Activated CD8-positive, alpha-beta memory T cell treated with anti-CD3 and anti-CD28 coated beads for 4 hours (primary cell): ENCODE results near the gene GATC.
A peak's percentile ranks its signal among the peaks of the same experiment; 100 is the strongest.

ENCODE experiments used
- DNase-seq, 2 donors: peaks; one replicate each; pipeline ENCODE4 v3.0.0-alpha.2; 2020; ENCODE audit warnings: low read depth in 2 of 2

The GATC gene

GRCh38 chr12:120445911-120446843, at the start of gene GATC, which contains the start of gene TRIAP1:
Gene GATC (plus strand): TSS chr12:120446444. CDS start chr12:120446481, 37 bp downstream.
Gene TRIAP1 (minus strand): TSS chr12:120446384. CDS start chr12:120446372, 12 bp downstream.
- peak; percentile 76 to 80 for DNase-seq

- DNase-seq, result no peak
Observed at GRCh38 chr12:120397824-120398540, 48.3 kb upstream of the GATC start.

- DNase-seq, result no peak
Observed at GRCh38 chr12:120399531-120399930, 46.7 kb upstream of the GATC start.

DNA sequence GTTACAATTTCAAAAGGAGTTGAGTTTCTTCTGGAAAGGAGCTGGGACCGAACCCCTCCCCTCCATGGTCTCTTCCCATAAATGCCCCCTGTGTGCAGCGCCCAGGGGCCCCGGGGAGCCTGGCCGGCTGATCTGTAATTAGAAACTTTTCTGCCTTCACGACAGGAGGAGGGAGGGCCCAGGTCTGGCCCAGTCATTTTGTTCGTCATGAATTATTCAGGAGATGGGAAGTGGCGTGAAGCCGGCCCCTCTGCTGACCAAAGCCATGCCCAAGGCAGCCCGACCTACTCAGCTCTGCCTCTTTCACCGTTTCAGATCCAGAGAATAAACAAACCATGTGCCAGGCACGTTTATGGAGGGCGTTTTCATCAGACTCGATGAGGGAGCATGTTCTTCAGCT, 44.0 kb upstream of the GATC start:
- no peak for DNase-seq

- no peak for DNase-seq
Observed at GRCh38 chr12:120403869-120404268, 42.4 kb upstream of the GATC start.

DNA sequence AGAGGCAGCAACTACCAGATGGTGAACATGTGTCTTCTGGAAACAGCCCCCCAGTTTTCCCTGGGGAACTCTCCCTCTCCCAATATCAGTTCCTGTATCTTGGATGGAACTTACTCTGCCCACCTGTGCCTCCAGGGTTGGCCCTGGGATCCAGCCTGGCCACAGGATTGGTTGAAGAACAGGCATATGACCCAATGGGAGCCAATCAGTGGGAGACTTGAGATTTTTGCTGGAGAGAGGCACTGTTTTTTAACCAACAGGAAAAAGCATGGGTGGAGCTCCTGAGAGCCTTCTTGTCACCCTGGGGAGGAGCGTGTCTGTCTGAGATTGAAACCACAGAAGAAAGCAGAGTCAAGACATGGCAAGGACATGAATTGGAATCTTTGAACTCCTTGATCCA, 42.0 kb upstream of the GATC start:
- no peak for DNase-seq

- no peak for DNase-seq
Observed at GRCh38 chr12:120406069-120406468, 40.2 kb upstream of the GATC start.

GRCh38 chr12:120406553-120406952, 39.7 kb upstream of the GATC start:
- no peak for DNase-seq

DNA sequence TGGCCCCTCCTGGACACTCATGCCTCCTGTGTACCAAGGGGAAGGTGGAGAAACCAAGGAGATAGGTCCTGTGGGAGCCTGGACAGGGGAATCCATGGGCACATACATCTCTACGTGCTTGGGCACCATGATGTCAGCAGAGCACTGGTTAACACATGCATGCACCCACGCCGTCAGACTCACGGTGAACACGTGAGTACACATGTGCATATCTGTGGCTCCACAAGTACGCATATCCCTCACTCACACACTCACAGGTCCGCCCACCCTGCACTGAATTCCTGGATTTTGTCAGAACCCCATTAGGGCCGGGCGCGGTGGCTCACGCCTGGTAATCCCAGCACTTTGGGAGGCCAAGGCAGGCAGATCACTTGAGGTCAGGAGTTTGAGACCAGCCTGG, 37.5 kb upstream of the GATC start:
- DNase-seq, result no peak

- no peak for DNase-seq
Observed at GRCh38 chr12:120412421-120412820, 33.8 kb upstream of the GATC start.

DNA sequence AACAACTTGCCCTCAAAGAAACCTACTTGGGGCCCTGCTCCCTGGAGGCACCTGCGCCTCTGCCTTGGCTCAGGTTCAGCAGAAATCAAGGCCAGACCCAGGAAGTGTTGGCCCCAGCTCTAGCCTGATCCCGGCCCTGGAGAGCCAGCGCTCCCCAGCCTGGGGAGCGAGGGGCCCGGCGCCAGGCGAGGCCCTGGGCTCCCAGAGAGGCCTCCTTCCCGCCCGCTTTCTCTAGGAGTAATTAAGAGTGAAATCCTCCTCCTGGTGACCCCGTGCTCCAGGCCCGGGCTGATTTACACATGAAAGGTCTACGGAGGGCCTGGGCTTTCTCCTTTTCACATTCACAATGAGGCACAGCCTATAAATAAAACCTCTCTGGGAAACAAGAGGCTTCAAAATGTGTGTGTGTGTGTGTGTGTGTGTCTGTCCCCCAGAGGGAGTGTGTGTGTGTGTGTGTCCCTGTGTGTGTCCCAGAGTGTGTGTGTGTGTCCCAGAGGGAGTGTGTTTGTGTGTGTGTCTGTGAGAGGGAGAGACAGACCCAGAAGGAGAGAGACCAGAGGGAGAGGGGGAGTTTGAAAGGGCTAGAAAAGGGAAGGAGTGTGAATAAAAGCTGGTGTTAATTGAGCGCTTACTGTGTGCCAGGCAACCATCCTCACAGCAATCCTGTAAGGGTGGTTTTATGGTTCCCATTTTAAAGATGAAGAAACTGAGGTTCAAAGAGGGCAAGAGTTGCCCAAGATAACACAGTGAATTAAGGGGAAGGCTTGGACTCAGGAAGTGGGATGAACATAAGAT, 32.1 kb upstream of the GATC start:
- no peak for DNase-seq

DNA sequence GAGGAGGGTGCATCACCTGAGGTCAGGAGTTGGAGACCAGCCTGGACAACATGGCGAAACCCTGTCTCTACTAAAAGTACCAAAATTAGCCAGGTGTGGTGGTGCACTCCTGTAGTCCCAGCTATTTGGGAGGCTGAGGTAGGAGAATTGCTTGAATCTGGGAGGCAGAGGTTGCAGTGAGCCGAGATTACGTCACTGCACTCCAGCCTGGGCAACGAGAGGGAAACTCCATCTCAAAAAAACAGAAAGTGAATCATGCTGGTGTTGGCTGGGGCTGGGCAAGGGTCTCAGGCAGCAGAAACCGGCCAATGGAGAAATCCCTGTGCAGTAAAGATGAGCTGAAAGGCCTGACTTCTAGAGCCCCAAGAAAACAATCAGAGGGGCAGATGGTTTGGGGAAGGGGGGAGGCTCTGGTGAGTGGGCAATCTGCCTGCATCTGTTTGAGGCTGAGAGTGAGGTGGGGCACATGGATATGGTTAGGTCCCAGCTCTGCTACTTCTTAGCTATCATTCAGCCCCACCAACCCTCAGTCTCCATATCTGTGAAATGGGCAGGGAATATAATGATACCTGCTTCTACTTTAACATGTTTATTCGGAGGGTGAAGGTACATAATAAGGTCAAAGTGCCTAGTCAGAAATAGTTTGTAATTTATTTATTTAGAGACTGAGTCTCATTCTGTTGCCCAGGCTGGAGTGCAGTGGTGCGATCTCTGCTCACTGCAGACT, 29.6 kb upstream of the GATC start:
- DNase-seq, result no peak

DNA sequence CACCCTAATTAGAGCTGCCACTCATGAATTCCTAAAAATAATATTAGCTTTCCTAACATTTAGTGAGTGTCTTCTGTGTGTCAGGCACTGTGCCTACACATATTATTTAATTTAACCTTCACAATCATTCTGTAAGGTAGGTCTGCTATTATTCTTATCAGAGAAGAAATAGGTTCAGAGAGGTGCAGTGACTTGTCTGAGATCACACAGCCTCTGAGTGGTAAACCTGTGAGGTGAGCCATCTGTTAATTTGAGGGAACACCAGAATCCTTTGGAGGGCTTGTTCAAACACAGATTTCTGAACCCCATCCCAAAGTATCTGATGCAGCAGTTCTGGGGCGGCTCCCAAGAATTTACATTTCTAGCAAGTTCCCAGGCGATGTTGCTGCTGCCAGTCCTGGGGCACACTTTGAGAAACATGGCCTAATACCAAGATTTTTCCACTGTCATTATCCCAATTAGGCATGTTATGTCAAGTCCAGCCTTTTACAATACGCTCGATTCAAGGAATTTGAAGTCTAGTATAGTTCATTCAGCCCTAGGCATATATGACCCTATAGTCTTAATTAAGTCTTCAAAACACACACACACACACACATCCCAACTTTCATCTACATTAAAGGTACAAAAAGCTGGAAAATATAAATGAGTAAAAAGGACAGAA, 28.2 kb upstream of the GATC start:
- no peak for DNase-seq

GRCh38 chr12:120421701-120422100, 24.5 kb upstream of the GATC start:
- no peak for DNase-seq

GRCh38 chr12:120422892-120423456, 23.3 kb upstream of the GATC start:
- no peak for DNase-seq

DNA sequence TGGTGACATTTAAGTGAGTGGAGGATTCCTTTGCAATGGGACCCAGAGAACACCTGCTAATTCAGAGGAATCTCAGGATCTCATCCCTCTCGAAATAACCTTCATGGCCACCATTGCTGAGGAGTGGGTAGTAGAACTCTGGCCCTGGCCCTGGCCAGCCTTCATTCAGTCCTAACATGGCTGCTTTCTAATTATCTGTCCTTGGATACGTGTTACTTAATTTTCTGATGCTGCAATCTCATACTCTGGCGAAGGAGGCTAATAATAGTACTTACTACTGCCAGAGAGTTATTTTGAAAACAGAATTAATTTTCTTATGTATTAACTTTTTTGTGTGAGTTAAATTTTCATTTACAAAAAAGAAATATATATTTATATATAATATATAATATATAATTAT, 20.4 kb upstream of the GATC start:
- no peak for DNase-seq

- DNase-seq, result no peak
Observed at GRCh38 chr12:120428597-120429229, 17.5 kb upstream of the GATC start.

DNA sequence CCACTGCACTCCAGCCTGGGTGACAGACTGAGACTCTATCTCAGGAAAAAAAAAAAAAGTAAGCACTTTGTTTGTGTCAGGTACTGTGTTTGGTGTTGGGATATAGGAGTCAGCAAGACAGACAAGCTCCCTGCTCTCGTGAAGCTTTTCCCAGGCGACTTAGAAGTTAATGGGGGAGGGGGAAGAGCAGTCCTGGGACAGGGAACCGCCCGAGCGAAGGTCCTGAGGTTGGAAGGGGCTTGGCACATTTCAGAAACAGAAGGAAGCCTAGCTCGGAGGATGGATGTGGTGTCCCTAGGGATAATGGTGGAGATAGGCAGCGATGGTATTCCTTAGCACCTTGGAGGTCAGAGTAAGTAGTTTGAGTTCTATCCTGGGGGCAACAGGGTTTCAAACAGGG, 16.9 kb upstream of the GATC start:
- DNase-seq, result no peak

DNA sequence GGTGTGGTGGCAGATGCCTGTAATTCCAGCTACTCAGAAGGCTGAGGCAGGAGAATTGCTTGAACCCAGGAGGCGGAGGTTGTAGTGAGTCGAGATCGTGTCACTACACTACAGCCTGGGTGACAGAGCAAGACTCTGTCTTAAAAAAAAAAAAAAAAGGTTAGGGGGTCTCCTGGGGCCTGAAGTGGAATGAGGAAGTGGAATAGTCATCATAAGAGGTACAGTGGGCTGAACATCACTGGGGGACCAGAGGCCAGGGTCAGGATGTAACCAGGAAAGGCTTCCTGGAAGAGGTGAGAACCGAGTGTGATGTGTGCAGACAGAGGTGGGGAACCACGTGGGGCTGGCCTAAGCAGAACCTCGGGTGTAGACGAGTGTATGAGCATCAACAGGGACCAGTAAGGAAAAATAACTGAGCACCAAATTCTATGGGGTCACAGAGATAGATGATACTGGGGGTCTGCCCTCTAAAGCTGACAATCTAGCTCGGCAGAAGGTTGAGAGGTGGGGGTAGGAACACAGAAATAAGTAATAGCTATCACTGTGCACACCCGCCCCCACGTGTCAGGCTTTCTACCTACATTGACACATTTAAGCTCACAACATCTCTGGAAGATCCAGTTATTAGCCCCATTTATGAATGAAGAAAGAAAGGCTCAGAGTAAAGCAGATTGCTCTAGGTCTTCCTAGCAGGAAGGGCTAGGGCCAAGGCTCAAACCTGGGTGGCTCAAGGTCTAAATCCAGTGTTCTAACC, 13.3 kb upstream of the GATC start:
- no peak for DNase-seq
